Trophoblast cell (in vitro differentiated cells and primary cell): Measurements from ENCODE around the gene CHRNA9.

Experiments used
- DNase-seq, 2 donors: peaks; one replicate each; pipeline ENCODE4 v3.0.0-alpha.2; 2016
- H2AFZ ChIP-seq: 2 replicates; pipeline ENCODE4 v1.6.1; 2013; ENCODE audit warnings: low read length, moderate library complexity, mild to moderate bottlenecking; ENCODE audit not compliant: insufficient read depth, poor library complexity
- H2AK5ac ChIP-seq: 2 replicates; pipeline ENCODE4 v1.6.1; 2013; ENCODE audit warnings: mild to moderate bottlenecking, low read length
- H2BK120ac ChIP-seq: 2 replicates; pipeline ENCODE4 v1.6.1; 2013; ENCODE audit warnings: low read length, mild to moderate bottlenecking, moderate library complexity; ENCODE audit not compliant: insufficient read depth, poor library complexity
- H2BK12ac ChIP-seq: 2 replicates; pipeline ENCODE4 v1.6.1; 2013; ENCODE audit warnings: mild to moderate bottlenecking, low read length, moderate library complexity
- H2BK5ac ChIP-seq: 2 replicates; pipeline ENCODE4 v1.6.1; 2013; ENCODE audit warnings: low read length, low read depth, moderate library complexity, mild to moderate bottlenecking; ENCODE audit not compliant: poor library complexity
- H3K14ac ChIP-seq: 2 replicates; pipeline ENCODE4 v1.6.1; 2013; ENCODE audit warnings: mild to moderate bottlenecking, low read length
- H3K18ac ChIP-seq: 2 replicates; pipeline ENCODE4 v1.6.1; 2013; ENCODE audit warnings: mild to moderate bottlenecking, low read length
- H3K23ac ChIP-seq: 2 replicates; pipeline ENCODE4 v1.6.1; 2013; ENCODE audit warnings: low read length
- H3K27ac ChIP-seq: 2 replicates; pipeline ENCODE4 v1.5.1; 2013; ENCODE audit warnings: low read depth, mild to moderate bottlenecking, inconsistent platforms, low read length, moderate library complexity
- H3K27me3 ChIP-seq: 2 replicates; pipeline ENCODE4 v1.6.1; 2013; ENCODE audit warnings: inconsistent platforms, mild to moderate bottlenecking, low read length, moderate library complexity; ENCODE audit not compliant: insufficient read depth
- H3K36me3 ChIP-seq, 2 experiments: 1 replicate in 1 of 2; 2 replicates in 1 of 2; pipeline ENCODE4 v1.6.1; 2013; ENCODE audit warnings: low read length in 2 of 2, mild to moderate bottlenecking in 2 of 2, moderate library complexity in 1 of 2; ENCODE audit not compliant: insufficient read depth in 2 of 2, control insufficient read depth in 1 of 2
- H3K4ac ChIP-seq: 2 replicates; pipeline ENCODE4 v1.6.1; 2013; ENCODE audit warnings: low read depth, mild to moderate bottlenecking, low read length, moderate library complexity
- H3K4me1 ChIP-seq, 2 experiments: 1 replicate in 1 of 2; 2 replicates in 1 of 2; pipeline ENCODE4 v1.6.1; 2013; ENCODE audit warnings: low read length in 2 of 2, mild to moderate bottlenecking in 2 of 2, moderate library complexity in 1 of 2; ENCODE audit not compliant: insufficient read depth in 2 of 2, control insufficient read depth in 1 of 2
- H3K4me2 ChIP-seq: 2 replicates; pipeline ENCODE4 v1.6.1; 2013; ENCODE audit warnings: inconsistent platforms, mild to moderate bottlenecking, low read length, moderate library complexity
- H3K4me3 ChIP-seq: 2 replicates; pipeline ENCODE4 v1.5.1; 2013; ENCODE audit warnings: mild to moderate bottlenecking, low read depth, low read length, inconsistent platforms
- H3K79me1 ChIP-seq: one replicate; pipeline ENCODE4 v1.6.1; 2013; ENCODE audit warnings: low read length
- H3K79me2 ChIP-seq: 2 replicates; pipeline ENCODE4 v1.6.1; 2013; ENCODE audit warnings: low read length, mild to moderate bottlenecking; ENCODE audit not compliant: control insufficient read depth, insufficient read depth, poor library complexity
- H3K9ac ChIP-seq: 2 replicates; pipeline ENCODE4 v1.6.1; 2013; ENCODE audit warnings: mild to moderate bottlenecking, low read length
- H3K9me3 ChIP-seq: 2 replicates; pipeline ENCODE4 v1.6.1; 2013; ENCODE audit warnings: low read depth, mild to moderate bottlenecking, control low read depth, inconsistent platforms, low read length; ENCODE audit not compliant: insufficient read depth
- H4K12ac ChIP-seq: 2 replicates; pipeline ENCODE4 v1.6.1; 2013; ENCODE audit warnings: low read depth, mild to moderate bottlenecking, low read length, moderate library complexity
- H4K8ac ChIP-seq: 2 replicates; pipeline ENCODE4 v1.6.1; 2013; ENCODE audit warnings: low read depth, mild to moderate bottlenecking, low read length, moderate library complexity
- H4K91ac ChIP-seq: one replicate; pipeline ENCODE4 v1.6.1; 2013; ENCODE audit warnings: low read depth, mild to moderate bottlenecking, low read length, moderate library complexity
- WGBS: extraction: QIAGEN DNeasy Blood & Tissue Kit; methylation state at CpG from one replicate; pipeline ENCODE4 v1.1.7; 2013; ENCODE audit warnings: missing lambda C conversion rate; ENCODE audit not compliant: insufficient read length, insufficient coverage; ENCODE audit errors: extremely low coverage; 5-methylcytosine and 5-hydroxymethylcytosine counted together

The CHRNA9 gene

DNA sequence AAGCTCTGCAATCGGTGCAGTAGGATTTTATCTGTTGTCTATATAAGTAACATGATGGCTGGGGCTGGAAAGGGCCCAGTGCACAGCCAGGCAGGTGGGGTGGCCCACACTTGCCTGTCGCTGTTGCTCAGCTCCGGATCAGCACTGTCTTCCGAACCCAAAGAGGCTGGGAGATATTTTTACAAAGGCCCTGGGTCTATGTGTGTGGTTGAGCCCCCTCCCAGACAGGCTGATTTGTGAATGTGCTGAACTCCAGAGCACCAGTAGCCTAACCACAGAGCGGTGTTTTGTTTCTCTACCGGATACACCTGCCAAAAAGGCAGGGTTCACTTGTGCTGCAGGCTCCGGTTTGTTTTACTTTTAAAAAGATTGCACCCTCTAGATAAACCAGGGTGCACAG is 33.5 kb upstream of the CHRNA9 start:
- Histone ChIP-seq H3K4me1 (no peaks in the 10 kb centered on the region), H3K4ac (no peak overlapping the region), H3K36me3 (no peaks in the 10 kb centered on the region), H4K91ac (no peak overlapping the region), H3K9ac (no peak overlapping the region), H3K27ac (no peak overlapping the region), H3K14ac (no peak overlapping the region), H3K4me2 (no peak overlapping the region), H3K79me1 (no peaks in the 10 kb centered on the region), H3K4me3 (no peak overlapping the region), H2BK12ac (no peak overlapping the region), H4K8ac (no peak overlapping the region), H2AFZ (no peak overlapping the region), H2BK120ac (no peak overlapping the region), H3K27me3 (no peaks in the 10 kb centered on the region), H3K9me3 (no peaks in the 10 kb centered on the region), H3K18ac (no peak overlapping the region), H3K79me2 (no peaks in the 10 kb centered on the region), H2BK5ac (no peak overlapping the region), H4K12ac (no peak overlapping the region), H3K23ac (no peak overlapping the region), H2AK5ac (no peak overlapping the region)
- DNase-seq = no peak
- WGBS = no CpG with 5 or more reads among the region's 7 CpGs

DNA sequence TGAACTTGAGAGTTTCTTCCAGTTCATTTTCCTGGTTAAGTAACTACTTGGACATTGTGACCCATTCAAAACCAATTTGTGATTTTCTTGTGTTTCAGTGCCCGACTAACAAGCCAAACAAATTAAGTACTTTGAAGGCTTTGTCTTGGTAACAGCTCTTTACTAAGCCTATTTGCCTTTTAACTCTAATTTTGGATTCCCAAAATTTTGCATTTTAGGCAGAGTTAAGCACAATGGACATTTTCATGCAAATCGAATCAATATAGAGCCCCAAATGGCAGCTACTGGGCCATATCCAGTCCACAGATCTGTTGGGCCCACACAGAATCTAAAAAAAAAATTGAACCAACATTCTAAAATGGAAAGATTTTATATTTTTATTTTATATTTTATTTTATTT is 31.4 kb upstream of the CHRNA9 start:
- no peak for DNase-seq
- Histone ChIP-seq H3K4me3 (no peak overlapping the region), H3K27me3 (no peaks in the 10 kb centered on the region), H2BK5ac (no peak overlapping the region), H3K4me2 (no peak overlapping the region), H2AK5ac (no peak overlapping the region), H2BK12ac (no peak overlapping the region), H3K27ac (no peak overlapping the region), H3K36me3 (no peaks in the 10 kb centered on the region), H3K9me3 (no peaks in the 10 kb centered on the region), H3K23ac (no peak overlapping the region), H3K79me1 (no peaks in the 10 kb centered on the region), H3K4ac (no peak overlapping the region), H3K4me1 (no peaks in the 10 kb centered on the region), H4K91ac (no peak overlapping the region), H4K8ac (no peak overlapping the region), H3K79me2 (no peaks in the 10 kb centered on the region), H2AFZ (no peak overlapping the region), H4K12ac (no peak overlapping the region), H3K18ac (no peak overlapping the region), H3K14ac (no peak overlapping the region), H2BK120ac (no peak overlapping the region), H3K9ac (no peak overlapping the region)
- WGBS = no CpG with 5 or more reads among the region's 2 CpGs

DNA sequence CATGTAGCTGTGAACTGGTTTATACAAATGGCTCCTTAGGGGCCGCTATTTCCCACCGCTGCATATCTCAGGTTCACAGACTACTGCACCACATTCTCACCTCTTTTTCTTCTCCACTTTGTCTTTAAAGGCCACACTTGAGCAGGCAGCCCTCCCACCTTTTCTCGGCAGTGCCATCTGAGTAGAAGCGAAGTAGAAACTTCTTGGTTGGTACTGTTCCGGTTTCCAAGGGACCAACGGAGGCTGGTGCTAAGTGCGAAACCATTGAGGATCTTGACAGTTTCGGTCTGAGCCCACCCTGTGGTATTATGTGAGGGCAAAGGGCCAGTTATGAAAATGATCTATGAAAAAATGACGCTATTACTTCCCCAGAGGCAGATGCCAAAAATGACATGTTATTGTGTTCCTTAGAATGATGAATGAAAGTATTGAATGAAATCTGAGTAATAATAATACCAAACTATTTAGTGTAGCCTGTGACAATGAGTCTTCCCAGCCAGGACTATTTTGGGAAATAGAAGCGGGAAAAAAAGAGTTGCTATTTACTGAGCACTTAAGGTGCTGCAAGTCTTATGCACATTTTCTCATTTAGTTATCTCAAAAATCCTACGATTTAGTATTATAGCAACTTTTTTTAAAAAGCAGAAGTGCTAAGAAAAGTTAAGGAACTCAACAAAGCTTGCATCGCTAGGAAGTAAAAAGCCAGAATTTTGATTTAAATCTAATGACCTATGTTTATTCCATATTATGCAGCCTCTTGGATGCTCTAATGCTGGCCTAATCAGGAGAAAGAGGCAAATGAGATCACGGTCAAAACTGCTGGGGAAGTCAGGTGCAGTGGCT is 29.6 kb upstream of the CHRNA9 start:
- peaks cover 0 to 2% of the 10 kb centered on the region in 2 experiments for H3K4me1 ChIP-seq
- no peaks in the 10 kb centered on the region for H3K79me1 ChIP-seq
- H3K27me3 ChIP-seq = no peaks in the 10 kb centered on the region
- H2BK120ac ChIP-seq = no peak overlapping the region
- no CpG with 5 or more reads among the region's 13 CpGs for WGBS
- H2BK5ac ChIP-seq = no peak overlapping the region
- no peak for DNase-seq
- H3K36me3 ChIP-seq = no peaks in the 10 kb centered on the region
- no peak overlapping the region for H4K8ac ChIP-seq
- no peak overlapping the region for H3K4me3 ChIP-seq
- no peaks in the 10 kb centered on the region for H3K9me3 ChIP-seq
- H3K9ac ChIP-seq = no peak overlapping the region
- no peak overlapping the region for H2BK12ac ChIP-seq
- no peak overlapping the region for H3K18ac ChIP-seq
- H2AK5ac ChIP-seq = no peak overlapping the region
- no peak overlapping the region for H4K12ac ChIP-seq
- no peak overlapping the region for H3K4ac ChIP-seq
- H2AFZ ChIP-seq = no peak overlapping the region
- H4K91ac ChIP-seq = no peak overlapping the region
- no peak overlapping the region for H3K27ac ChIP-seq
- no peak overlapping the region for H3K23ac ChIP-seq
- no peak overlapping the region for H3K14ac ChIP-seq
- H3K4me2 ChIP-seq = no peak overlapping the region
- no peaks in the 10 kb centered on the region for H3K79me2 ChIP-seq

DNA sequence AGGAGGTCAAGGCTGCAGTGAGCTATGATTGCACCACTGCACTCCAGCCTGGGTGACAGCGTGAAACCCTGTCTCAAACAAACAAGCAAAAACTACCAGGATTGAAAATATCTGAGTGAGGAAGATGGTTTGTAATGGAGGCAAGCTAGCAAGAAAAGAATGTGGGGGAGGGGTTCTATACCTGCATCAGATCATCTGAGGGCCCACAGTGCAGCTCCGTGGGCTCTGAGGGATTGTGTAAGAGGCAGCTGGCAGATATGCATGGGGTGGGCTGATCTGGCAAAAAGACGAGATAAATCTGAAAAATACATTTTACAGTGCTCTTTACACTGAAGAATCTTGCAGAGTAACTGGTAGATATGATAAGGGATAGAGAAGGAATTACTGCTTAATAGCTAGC is 28.9 kb upstream of the CHRNA9 start:
- H2AFZ ChIP-seq = no peak overlapping the region
- H3K4me1 ChIP-seq = peaks cover 0 to 2% of the 10 kb centered on the region in 2 experiments
- no peak overlapping the region for H3K4me3 ChIP-seq
- no peak overlapping the region for H3K9ac ChIP-seq
- DNase-seq = no peak
- WGBS = no CpG with 5 or more reads among the region's 3 CpGs
- H3K79me1 ChIP-seq = no peaks in the 10 kb centered on the region
- no peak overlapping the region for H4K8ac ChIP-seq
- no peak overlapping the region for H3K14ac ChIP-seq
- no peak overlapping the region for H3K4me2 ChIP-seq
- no peak overlapping the region for H2AK5ac ChIP-seq
- no peak overlapping the region for H3K23ac ChIP-seq
- H3K36me3 ChIP-seq = no peaks in the 10 kb centered on the region
- no peak overlapping the region for H2BK12ac ChIP-seq
- H3K27ac ChIP-seq = no peak overlapping the region
- no peaks in the 10 kb centered on the region for H3K9me3 ChIP-seq
- no peak overlapping the region for H4K91ac ChIP-seq
- no peaks in the 10 kb centered on the region for H3K27me3 ChIP-seq
- no peak overlapping the region for H3K18ac ChIP-seq
- H3K4ac ChIP-seq = no peak overlapping the region
- no peak overlapping the region for H2BK5ac ChIP-seq
- no peak overlapping the region for H4K12ac ChIP-seq
- no peak overlapping the region for H2BK120ac ChIP-seq
- H3K79me2 ChIP-seq = no peaks in the 10 kb centered on the region
